HL-60 (cell line): ENCODE results near the gene SCYGR3.

ENCODE experiments used
- SPI1 ChIP-seq: IDR thresholded peaks from 2 replicates; pipeline ENCODE4 v1.6.1; 2012; ENCODE audit warnings: low read depth, mild to moderate bottlenecking, borderline replicate concordance
- TF ChIP-seq, protein P1 (sequence below): IDR thresholded peaks from one replicate; pipeline ENCODE4 v1.5.1; 2011; ENCODE audit warnings: low read length, control low read depth, inconsistent platforms; ENCODE audit not compliant: insufficient read depth

GRCh38 chr2:227607941-227608340 is 6.7 kb downstream of the SCYGR3 start:
- TF ChIP-seq, protein P1, sequence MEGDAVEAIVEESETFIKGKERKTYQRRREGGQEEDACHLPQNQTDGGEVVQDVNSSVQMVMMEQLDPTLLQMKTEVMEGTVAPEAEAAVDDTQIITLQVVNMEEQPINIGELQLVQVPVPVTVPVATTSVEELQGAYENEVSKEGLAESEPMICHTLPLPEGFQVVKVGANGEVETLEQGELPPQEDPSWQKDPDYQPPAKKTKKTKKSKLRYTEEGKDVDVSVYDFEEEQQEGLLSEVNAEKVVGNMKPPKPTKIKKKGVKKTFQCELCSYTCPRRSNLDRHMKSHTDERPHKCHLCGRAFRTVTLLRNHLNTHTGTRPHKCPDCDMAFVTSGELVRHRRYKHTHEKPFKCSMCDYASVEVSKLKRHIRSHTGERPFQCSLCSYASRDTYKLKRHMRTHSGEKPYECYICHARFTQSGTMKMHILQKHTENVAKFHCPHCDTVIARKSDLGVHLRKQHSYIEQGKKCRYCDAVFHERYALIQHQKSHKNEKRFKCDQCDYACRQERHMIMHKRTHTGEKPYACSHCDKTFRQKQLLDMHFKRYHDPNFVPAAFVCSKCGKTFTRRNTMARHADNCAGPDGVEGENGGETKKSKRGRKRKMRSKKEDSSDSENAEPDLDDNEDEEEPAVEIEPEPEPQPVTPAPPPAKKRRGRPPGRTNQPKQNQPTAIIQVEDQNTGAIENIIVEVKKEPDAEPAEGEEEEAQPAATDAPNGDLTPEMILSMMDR = no peak
- TF ChIP-seq SPI1 = no peak
